HL-60 (cell line): ENCODE measurements around the gene ZNF513.

ENCODE experiments used
- DNase-seq, 2 experiments: peaks; one replicate each; pipeline ENCODE4 v3.0.0-alpha.2; 2010 to 2020; ENCODE audit warnings: low read depth in 1 of 2, low spot score in 1 of 2
- H3K27ac ChIP-seq: fragments of 250-450 bp; sonication (Bioruptor Pico); replicated peaks from 2 replicates; pipeline ENCODE4 v1.5.1; 2020; ENCODE audit warnings: mild to moderate bottlenecking, moderate library complexity
- H3K27me3 ChIP-seq: fragments of 250-450 bp; sonication (Bioruptor Pico); 2 replicates; pipeline ENCODE4 v1.5.1; 2021; ENCODE audit warnings: mild to moderate bottlenecking, moderate library complexity; ENCODE audit not compliant: insufficient read depth, poor library complexity, severe bottlenecking
- H3K4me3 ChIP-seq: replicated peaks from 2 replicates; pipeline ENCODE4 v1.5.1; 2011; ENCODE audit warnings: mild to moderate bottlenecking, control low read depth, low read length; ENCODE audit not compliant: insufficient read depth
- GABPA ChIP-seq: IDR thresholded peaks from 2 replicates; pipeline ENCODE4 v1.6.1; 2012; ENCODE audit warnings: low read depth
- POLR2AphosphoS5 ChIP-seq: IDR thresholded peaks from 2 replicates; pipeline ENCODE4 v1.6.1; 2012; ENCODE audit warnings: low read depth
- SPI1 ChIP-seq: IDR thresholded peaks from 2 replicates; pipeline ENCODE4 v1.6.1; 2012; ENCODE audit warnings: low read depth, mild to moderate bottlenecking, borderline replicate concordance
- long read RNA-seq: library from polyadenylated mRNA; unstranded; transcript quantifications from one replicate; pipeline ENCODE4 v2.0.0, GENCODE V29; 2020
- TF ChIP-seq, protein P1 (sequence below): IDR thresholded peaks from one replicate; pipeline ENCODE4 v1.5.1; 2011; ENCODE audit warnings: low read length, control low read depth, inconsistent platforms; ENCODE audit not compliant: insufficient read depth
- TF ChIP-seq, protein P2 (sequence below): IDR thresholded peaks from 2 replicates; pipeline ENCODE4 v1.6.1; 2012; ENCODE audit warnings: low read depth; ENCODE audit not compliant: insufficient replicate concordance

The ZNF513 gene, protein sequence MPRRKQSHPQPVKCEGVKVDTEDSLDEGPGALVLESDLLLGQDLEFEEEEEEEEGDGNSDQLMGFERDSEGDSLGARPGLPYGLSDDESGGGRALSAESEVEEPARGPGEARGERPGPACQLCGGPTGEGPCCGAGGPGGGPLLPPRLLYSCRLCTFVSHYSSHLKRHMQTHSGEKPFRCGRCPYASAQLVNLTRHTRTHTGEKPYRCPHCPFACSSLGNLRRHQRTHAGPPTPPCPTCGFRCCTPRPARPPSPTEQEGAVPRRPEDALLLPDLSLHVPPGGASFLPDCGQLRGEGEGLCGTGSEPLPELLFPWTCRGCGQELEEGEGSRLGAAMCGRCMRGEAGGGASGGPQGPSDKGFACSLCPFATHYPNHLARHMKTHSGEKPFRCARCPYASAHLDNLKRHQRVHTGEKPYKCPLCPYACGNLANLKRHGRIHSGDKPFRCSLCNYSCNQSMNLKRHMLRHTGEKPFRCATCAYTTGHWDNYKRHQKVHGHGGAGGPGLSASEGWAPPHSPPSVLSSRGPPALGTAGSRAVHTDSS
- long read RNA-seq, partial matches to known transcripts, result 1 of 1 reads
- long read RNA-seq, other reads (novel, unspliced or antisense), result 0 of 1 reads

DNA sequence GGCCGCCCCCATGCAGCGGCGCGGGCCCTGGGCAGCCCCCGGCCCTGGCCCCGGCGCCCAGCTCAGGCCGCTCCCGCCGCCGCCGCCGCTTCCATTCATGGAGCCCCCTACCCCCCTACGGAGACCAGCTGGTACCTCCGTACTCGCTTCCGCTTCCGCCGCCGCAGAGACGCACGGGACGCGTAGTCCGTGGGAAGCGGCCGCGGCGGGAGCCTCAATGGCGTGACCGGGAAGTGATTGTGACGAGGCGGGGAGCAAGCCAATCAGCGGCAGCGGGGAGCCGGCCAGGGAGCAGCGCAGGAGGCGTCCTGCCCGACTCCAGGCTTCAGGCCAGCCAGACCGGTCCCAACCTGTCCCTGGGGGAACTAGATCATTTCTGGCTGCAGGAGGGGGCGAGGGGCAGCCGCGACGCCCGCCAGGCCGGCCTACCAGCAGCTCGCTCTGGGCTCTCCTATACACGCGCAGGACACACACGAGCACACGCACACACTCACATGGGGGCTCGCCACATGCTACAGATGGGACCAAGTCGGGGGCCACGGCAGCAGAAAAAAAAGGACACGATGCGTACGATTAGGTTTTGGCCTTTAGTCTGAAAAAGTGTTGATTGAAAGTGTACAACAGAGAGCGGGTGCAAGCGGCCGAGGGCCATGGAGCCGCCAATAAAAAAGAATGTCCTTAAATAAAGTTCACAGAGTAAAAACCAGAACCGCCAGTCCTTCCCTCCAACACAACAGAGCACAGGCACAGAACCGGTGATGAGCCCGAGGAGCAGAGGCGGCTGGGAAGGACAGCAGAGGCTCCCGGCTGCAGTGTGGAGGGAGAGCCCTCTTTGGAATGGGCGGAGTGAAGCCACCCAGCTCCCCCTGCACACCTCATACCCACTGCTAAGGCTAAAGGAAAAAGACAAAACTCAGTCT, at the start of gene ZNF513:
Gene ZNF513 (minus strand): TSS at position 109 of the 920 bp plus-strand sequence. CDS start 208 bp downstream, outside the sequence.
- peak within 1 kb of the TSS; percentile 71 for H3K27ac ChIP-seq
- DNase-seq, result peak; percentile 88 to 96
- TF ChIP-seq, protein P1, sequence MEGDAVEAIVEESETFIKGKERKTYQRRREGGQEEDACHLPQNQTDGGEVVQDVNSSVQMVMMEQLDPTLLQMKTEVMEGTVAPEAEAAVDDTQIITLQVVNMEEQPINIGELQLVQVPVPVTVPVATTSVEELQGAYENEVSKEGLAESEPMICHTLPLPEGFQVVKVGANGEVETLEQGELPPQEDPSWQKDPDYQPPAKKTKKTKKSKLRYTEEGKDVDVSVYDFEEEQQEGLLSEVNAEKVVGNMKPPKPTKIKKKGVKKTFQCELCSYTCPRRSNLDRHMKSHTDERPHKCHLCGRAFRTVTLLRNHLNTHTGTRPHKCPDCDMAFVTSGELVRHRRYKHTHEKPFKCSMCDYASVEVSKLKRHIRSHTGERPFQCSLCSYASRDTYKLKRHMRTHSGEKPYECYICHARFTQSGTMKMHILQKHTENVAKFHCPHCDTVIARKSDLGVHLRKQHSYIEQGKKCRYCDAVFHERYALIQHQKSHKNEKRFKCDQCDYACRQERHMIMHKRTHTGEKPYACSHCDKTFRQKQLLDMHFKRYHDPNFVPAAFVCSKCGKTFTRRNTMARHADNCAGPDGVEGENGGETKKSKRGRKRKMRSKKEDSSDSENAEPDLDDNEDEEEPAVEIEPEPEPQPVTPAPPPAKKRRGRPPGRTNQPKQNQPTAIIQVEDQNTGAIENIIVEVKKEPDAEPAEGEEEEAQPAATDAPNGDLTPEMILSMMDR, result no peak
- TF ChIP-seq GABPA (peak; percentile 92), SPI1 (peak; percentile 27; the same call in 1 of the 2 replicates), POLR2AphosphoS5 (peak; percentile 97)
- peak within 1 kb of the TSS; percentile 77 for H3K4me3 ChIP-seq
- H3K27me3 ChIP-seq, result no peaks in the 10 kb centered on the region

DNA sequence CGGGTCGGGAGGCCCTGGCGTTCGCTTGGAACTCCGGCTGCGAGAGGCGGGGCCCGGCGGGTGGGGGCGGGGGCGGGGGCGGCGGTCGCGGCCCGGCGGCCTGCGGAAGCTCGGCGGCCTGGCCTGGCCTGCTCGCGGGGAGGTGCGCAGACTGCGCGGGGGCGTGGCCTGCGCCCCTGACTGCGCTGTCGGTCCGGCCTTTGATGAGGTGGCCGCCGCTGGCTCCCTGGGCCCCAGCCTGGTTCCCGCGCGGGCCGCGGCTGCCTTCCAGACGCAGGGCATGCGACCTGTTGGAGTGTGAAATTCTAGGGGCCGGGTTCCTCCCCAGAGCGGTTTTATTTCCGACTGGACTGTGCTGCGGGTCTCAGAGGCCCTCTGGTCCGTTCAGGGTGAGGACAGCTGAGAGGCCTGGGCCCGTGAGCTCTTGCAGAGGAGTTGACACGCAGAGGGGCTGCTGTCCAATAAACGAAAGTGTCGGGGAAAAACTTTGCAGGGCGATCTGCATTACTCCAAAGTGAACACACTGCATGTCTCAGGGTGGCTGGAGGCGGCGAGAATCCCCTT, 48.5 kb upstream of the ZNF513 start:
- H3K4me3 ChIP-seq, result peak overlapping the region; percentile 99
- DNase-seq, result peak; percentile 66 to 82
- peak overlapping the region; percentile 93 for H3K27ac ChIP-seq
- TF ChIP-seq GABPA, result no peak
- TF ChIP-seq, protein P1, result no peak
- TF ChIP-seq, protein P2, sequence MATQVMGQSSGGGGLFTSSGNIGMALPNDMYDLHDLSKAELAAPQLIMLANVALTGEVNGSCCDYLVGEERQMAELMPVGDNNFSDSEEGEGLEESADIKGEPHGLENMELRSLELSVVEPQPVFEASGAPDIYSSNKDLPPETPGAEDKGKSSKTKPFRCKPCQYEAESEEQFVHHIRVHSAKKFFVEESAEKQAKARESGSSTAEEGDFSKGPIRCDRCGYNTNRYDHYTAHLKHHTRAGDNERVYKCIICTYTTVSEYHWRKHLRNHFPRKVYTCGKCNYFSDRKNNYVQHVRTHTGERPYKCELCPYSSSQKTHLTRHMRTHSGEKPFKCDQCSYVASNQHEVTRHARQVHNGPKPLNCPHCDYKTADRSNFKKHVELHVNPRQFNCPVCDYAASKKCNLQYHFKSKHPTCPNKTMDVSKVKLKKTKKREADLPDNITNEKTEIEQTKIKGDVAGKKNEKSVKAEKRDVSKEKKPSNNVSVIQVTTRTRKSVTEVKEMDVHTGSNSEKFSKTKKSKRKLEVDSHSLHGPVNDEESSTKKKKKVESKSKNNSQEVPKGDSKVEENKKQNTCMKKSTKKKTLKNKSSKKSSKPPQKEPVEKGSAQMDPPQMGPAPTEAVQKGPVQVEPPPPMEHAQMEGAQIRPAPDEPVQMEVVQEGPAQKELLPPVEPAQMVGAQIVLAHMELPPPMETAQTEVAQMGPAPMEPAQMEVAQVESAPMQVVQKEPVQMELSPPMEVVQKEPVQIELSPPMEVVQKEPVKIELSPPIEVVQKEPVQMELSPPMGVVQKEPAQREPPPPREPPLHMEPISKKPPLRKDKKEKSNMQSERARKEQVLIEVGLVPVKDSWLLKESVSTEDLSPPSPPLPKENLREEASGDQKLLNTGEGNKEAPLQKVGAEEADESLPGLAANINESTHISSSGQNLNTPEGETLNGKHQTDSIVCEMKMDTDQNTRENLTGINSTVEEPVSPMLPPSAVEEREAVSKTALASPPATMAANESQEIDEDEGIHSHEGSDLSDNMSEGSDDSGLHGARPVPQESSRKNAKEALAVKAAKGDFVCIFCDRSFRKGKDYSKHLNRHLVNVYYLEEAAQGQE, result peak; percentile 60
- no peaks in the 10 kb centered on the region for H3K27me3 ChIP-seq

DNA sequence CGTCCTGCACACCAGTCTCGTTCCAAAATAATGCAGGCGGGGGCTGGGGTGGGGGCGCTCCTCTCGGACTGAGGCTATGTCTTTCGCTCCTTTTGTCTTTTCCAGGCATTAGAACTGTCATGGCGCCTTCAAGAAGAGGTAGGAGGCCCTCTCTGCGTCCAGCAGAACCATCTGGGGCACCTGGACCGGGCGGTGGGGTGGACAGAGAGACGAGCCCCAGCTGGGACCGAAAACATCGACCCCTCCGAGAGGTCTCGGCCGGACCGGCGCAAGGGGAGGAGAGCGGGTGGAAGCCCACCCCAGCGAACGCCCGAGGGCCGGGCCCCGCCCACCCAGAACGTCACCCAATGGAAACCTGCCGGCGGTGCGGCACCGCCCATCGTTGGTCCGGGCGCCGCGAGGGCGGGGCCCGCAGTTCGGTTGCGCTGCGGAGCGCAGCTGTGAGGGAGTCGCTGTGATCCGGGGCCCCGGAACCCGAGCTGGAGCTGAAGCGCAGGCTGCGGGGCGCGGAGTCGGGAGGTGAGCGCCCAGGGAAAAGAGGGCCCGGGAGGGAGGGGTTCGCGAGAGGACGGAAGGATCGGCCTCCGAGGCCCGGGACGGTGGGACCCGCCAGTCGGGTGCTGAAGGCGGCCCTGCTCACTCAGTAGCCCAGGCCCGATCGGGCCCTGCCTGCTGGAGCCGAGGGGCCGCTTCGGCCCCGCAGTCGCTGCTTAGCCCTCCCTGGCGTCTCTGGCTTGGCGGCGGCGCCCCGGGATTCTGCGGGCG, 47.9 kb upstream of the ZNF513 start, which contains the start of gene NRBP1:
Gene NRBP1 (plus strand): TSS at position 419 of the 765 bp plus-strand sequence. CDS start 4,643 bp downstream, outside the sequence.
- peak; percentile 80 to 93 for DNase-seq
- TF ChIP-seq, protein P2, result no peak
- peak; percentile 55; the same call in 1 of the 2 replicates for TF ChIP-seq POLR2AphosphoS5
- TF ChIP-seq, protein P1, result no peak
- Histone ChIP-seq H3K27ac (peak within 1 kb of the TSS; percentile 93), H3K27me3 (no peaks in the 10 kb centered on the region), H3K4me3 (peak within 1 kb of the TSS; percentile 99)
